ENCODE measurements around the gene PCOLCE2.
"Not testable (repeated sequence)": the region's sequence is repeated elsewhere in the genome, so short reads cannot be mapped to it uniquely, and the experiment has no call there.

PCOLCE2 gene

DNA sequence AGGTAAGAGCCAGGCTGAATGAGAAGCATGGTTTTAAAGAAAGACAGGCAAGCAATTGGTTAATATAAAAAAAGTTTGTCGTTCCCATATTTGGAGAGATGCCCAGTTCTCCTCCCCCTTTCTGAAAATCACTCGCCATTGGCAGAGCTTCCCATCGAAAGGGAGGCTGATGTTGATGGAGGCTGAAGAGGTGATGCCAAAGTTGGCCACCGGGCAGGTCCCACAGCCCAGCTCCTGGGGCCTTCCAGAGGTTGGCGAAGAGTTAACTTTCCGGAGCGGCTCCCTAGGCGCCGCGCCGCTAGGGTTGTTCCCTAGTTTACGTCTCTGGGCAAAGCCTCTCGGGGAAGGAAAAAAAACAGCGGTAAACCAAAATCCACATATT, 793 bp downstream of the PCOLCE2 start:
- Mint-ChIP-seq H3K36me3 (no peaks in the 10 kb centered on the region), H3K27ac (no peak overlapping the region), H3K4me1 (ENCODE audit: low read depth) (peaks cover 8% of the 10 kb centered on the region), H3K9me3 (ENCODE audit: low read depth) (no peaks in the 10 kb centered on the region), H3K27me3 (peaks cover 32% of the 10 kb centered on the region), H3K4me3 (peak overlapping the region; percentile 62)

DNA sequence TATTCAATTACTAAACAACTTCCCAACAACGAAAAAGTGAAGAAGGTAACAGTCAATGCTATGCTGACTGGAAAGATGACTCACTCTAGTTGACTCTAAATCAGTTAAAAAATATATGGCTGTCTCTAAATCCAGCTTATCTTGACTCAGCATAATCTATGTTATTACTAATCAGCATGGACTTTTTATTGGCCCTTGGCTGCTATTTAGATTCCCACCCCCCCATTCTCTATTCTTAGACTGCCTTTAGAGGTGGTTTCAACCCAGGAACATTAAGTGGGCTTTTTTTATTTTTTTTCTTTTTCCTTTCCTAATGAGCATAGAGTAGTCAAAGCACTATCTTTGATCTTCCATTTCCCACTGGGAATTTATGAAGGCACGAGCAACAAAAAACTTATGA, 1.9 kb downstream of the PCOLCE2 start:
- Mint-ChIP-seq H3K9me3 (ENCODE audit: low read depth) (no peaks in the 10 kb centered on the region), H3K36me3 (no peaks in the 10 kb centered on the region), H3K4me1 (ENCODE audit: low read depth) (peaks cover 8% of the 10 kb centered on the region), H3K4me3 (no peak overlapping the region), H3K27ac (no peak overlapping the region), H3K27me3 (peaks cover 29% of the 10 kb centered on the region)

DNA sequence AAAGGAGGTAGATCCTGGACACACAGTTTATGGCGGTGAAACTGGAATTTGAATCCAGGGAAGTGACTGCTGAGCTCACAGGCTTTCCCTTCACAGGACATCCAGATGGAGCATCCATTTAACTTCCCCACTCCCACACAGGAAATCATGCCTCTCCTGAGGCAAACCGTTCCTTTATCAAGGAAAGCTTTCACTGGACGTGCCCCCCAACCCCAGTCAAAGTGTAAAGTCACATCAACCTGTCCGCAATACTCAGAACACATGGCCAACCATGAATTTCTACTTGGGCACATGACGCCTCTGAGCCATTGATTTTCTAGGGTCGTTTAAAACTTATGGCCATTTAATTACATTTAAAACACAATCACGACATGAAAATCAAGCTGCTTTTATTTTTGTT, 2.9 kb downstream of the PCOLCE2 start:
- no peak overlapping the region for H3K27ac Mint-ChIP-seq
- H3K4me3 Mint-ChIP-seq: no peak overlapping the region
- H3K27me3 Mint-ChIP-seq: peaks cover 24% of the 10 kb centered on the region
- peaks cover 8% of the 10 kb centered on the region for H3K4me1 Mint-ChIP-seq (ENCODE audit: low read depth)
- H3K9me3 Mint-ChIP-seq (ENCODE audit: low read depth): no peaks in the 10 kb centered on the region
- no peaks in the 10 kb centered on the region for H3K36me3 Mint-ChIP-seq

DNA sequence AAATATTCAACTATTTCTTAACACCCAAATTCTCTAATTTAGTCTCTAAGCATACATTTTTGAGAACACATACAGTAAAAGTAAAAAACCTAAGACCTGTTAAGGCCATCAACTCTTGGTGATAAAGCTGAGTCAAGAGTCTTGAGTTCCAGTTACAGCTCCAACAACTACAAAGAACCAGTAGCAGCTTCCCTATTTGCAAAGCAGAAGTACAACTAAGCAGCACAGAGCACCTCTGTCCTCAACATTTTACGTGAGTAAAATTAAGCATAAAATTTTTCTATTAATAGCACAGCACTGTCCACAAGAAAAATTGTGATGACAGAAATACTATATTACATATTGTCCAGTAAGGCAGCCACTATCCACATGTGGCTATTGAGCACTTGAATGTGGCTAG, 4.4 kb downstream of the PCOLCE2 start:
- no peak overlapping the region for H3K4me3 Mint-ChIP-seq

DNA sequence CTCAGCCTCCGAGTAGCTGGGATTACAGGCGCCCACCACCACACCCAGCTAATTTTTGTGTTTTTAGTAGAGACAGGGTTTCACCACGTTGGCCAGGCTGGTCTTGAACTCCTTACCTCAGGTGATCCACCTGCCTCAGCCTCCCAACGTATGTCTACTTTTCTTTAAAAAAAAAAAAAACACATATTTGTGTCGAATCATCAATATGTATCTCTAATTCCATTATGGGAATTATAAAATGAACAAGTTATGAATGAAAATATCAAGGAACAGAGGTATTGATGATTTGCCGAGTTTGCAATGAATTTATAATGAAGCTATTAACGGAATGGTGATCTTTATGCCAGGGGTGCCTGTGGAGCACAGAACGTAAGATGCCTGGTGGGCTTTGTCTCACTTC, 5.3 kb downstream of the PCOLCE2 start:
- H3K36me3 Mint-ChIP-seq, H3K4me3 Mint-ChIP-seq: not testable (repeated sequence)
- H3K27me3 Mint-ChIP-seq: peaks cover 20% of the 10 kb centered on the region

More for the DNA sequence above, 4.4 kb downstream of the PCOLCE2 start:
- Mint-ChIP-seq H3K9me3 (ENCODE audit: low read depth) (no peaks in the 10 kb centered on the region), H3K4me1 (ENCODE audit: low read depth) (peaks cover 8% of the 10 kb centered on the region), H3K27ac (no peak overlapping the region), H3K36me3 (no peaks in the 10 kb centered on the region), H3K27me3 (peaks cover 23% of the 10 kb centered on the region)

DNA sequence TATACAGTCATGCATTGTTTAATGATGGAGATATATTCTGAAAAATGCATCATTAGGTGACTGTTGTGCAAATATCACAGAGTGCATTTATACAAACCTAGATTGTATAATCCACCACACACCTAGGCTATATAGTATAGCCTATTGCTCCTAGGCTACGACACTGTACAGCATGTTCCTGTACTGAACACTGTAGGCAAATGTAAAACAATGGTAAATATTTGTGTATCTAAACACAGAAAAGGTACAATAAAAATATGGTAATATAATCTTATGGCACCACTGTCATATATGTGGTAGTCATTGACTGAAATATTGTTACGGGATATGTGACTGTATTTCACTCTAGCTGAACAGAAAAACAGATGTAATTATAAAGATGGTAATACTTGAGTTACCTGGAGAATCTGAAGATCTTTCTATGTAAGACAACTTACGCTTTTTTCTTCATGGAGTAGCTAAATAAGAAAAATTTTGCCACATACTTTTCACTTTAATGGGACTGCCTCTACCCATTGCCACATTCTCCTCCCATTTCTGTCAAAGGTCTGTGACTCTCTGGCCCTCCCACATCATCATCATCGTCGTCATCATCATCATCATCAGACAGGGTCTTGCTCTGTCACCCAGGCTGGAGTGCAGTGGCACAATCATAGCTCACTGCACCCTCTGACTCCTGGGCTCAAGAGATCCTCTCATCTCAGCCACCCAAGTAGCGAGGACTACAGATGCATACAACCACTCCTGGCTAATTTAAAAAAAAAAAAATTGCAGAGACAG, 7.2 kb downstream of the PCOLCE2 start:
- H3K27ac Mint-ChIP-seq: no peak overlapping the region

More for the DNA sequence above, 5.3 kb downstream of the PCOLCE2 start:
- H3K27ac Mint-ChIP-seq; H3K4me1 Mint-ChIP-seq (ENCODE audit: low read depth); H3K9me3 Mint-ChIP-seq (ENCODE audit: low read depth): not testable (repeated sequence)

DNA sequence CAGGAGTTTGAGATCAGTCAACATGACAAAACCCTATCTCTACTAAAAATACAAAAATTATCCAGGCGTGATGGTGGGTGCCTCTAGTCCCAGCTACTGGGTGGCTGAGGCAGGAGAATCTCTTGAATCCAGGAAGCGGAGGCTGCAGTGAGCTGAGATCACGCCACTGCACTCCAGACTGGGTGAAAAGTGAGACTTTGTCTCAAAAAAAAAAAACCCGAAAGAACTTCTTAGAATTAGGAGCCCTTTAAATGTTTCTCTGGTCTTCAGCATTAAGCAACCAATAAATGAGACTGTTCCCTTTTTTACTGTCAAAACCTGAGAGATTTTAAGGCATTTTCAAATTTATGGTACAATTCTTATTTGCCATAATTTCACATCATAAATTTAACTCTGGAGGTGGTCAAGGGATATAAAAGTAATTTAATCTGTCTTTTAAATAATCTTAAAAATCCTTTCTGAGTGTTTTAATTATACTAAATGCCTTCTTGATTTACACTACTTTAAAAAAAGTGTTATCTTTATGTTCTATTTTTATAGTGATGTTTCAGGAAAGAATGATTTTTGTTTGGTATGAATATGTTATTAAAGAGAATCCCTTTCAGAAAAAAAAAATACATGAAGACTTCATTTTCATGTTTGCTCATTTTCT, 10.1 kb downstream of the PCOLCE2 start:
- Mint-ChIP-seq H3K27me3 (no peaks in the 10 kb centered on the region), H3K36me3 (no peaks in the 10 kb centered on the region), H3K4me1 (ENCODE audit: low read depth) (peaks cover 3% of the 10 kb centered on the region), H3K4me3 (no peak overlapping the region), H3K27ac (no peak overlapping the region), H3K9me3 (ENCODE audit: low read depth) (no peaks in the 10 kb centered on the region)

More for the DNA sequence above, 7.2 kb downstream of the PCOLCE2 start:
- no peaks in the 10 kb centered on the region for H3K36me3 Mint-ChIP-seq
- H3K9me3 Mint-ChIP-seq (ENCODE audit: low read depth): no peaks in the 10 kb centered on the region
- no peaks in the 10 kb centered on the region for H3K4me1 Mint-ChIP-seq (ENCODE audit: low read depth)
- H3K27me3 Mint-ChIP-seq: peaks cover 15% of the 10 kb centered on the region
- no peak overlapping the region for H3K4me3 Mint-ChIP-seq

DNA sequence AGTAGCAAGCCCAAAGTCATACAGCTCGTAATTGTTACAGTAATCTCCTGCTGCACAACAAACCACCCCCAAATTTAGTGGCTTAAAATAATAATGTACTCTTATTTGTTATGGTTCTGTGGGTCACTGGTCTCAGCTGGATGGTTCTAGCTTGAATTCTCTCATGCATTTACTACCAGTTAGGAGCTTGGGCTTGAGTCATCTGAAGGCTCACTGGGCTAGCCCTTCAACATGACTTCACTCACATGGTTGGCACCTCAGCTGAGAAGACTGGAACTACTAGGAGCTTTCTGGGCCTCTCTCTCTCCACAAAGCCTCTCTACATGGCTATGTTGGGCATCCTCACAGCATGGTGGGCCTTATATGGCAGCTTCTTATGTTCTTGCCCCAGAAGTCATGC, 12.5 kb downstream of the PCOLCE2 start:
- Mint-ChIP-seq H3K36me3 (no peaks in the 10 kb centered on the region), H3K4me1 (ENCODE audit: low read depth) (peaks cover 3% of the 10 kb centered on the region)

DNA sequence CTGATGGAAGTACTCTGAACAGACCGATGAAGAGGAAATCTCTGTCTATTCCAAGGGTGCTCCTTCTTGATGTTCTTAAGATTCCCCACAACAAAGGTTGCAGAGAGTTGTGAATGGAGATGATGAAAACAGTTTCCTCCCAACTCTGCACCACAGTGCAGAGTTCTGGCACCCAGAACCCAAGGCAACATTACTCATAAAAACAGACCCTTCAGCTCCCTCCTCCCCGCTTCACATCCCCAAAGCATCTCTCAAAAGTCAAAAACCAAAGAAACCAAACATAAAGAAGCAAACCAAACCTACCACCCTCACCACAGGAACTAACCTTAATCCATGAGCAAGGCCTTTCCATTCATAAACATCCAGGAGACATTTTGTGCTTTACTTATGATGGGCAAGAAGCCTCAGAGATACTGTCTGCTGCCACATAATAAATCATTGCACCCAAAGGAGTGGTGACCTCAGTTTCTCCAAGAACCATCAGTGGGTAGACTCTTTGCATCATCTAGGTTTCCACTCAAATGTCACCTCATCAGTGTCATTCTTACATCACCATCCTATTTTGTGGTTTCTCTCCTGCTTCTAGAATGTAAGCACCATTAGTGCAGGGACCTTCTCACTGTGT, 13.2 kb downstream of the PCOLCE2 start:
- H3K4me1 Mint-ChIP-seq (ENCODE audit: low read depth): peaks cover 3% of the 10 kb centered on the region
- peaks cover 7% of the 10 kb centered on the region for H3K27me3 Mint-ChIP-seq
- H3K4me3 Mint-ChIP-seq: no peak overlapping the region
- no peaks in the 10 kb centered on the region for H3K9me3 Mint-ChIP-seq (ENCODE audit: low read depth)
- H3K36me3 Mint-ChIP-seq: no peaks in the 10 kb centered on the region
- H3K27ac Mint-ChIP-seq: no peak overlapping the region

More for the DNA sequence above, 12.5 kb downstream of the PCOLCE2 start:
- peaks cover 2% of the 10 kb centered on the region for H3K27me3 Mint-ChIP-seq
- no peaks in the 10 kb centered on the region for H3K9me3 Mint-ChIP-seq (ENCODE audit: low read depth)
- no peak overlapping the region for H3K4me3 Mint-ChIP-seq
- H3K27ac Mint-ChIP-seq: no peak overlapping the region

DNA sequence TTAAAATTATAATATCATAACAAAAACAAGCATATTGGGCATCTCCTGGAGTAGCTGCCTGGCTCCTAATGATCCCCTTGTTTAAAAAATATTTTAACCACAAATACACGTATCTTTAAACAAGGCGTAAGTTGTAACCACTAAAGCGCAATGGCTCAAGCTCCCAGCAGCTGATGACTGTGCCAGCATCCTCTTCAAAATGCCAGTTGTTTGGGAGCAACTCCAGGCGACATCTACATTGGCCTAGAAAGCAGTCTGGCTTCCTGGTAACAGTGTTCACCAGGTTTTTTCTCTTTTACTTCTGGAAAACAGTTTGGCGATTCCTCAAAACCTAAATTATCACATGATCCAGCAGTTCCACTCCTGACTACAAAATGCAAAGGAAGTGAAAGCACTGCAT, 13.8 kb downstream of the PCOLCE2 start:
- H3K36me3 Mint-ChIP-seq: no peaks in the 10 kb centered on the region
- H3K27ac Mint-ChIP-seq: no peak overlapping the region
- H3K4me3 Mint-ChIP-seq: no peak overlapping the region
- peaks cover 3% of the 10 kb centered on the region for H3K4me1 Mint-ChIP-seq (ENCODE audit: low read depth)
- no peaks in the 10 kb centered on the region for H3K9me3 Mint-ChIP-seq (ENCODE audit: low read depth)
- H3K27me3 Mint-ChIP-seq: peaks cover 7% of the 10 kb centered on the region

DNA sequence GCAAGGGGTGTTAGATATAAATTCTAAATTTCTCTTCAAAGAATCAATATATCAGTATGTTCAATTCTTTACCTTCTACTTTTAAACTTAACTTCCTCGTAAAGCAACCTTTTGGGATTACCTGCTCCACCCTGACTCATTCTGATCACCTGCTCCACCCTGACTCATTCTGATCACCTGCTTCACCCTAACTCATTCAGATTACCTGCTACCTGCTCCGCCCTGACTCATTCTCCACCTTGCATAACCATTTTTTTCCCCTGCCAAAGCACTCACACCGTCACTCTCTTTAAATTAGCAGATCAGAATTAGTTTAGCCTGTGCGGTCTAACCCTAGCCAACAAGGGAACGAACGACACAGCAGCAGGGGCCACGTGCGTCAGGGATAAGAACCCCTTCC, 20.5 kb downstream of the PCOLCE2 start:
- H3K9me3 Mint-ChIP-seq (ENCODE audit: low read depth); H3K27me3 Mint-ChIP-seq; H3K27ac Mint-ChIP-seq; H3K4me1 Mint-ChIP-seq (ENCODE audit: low read depth); H3K4me3 Mint-ChIP-seq; H3K36me3 Mint-ChIP-seq: not testable (repeated sequence)

DNA sequence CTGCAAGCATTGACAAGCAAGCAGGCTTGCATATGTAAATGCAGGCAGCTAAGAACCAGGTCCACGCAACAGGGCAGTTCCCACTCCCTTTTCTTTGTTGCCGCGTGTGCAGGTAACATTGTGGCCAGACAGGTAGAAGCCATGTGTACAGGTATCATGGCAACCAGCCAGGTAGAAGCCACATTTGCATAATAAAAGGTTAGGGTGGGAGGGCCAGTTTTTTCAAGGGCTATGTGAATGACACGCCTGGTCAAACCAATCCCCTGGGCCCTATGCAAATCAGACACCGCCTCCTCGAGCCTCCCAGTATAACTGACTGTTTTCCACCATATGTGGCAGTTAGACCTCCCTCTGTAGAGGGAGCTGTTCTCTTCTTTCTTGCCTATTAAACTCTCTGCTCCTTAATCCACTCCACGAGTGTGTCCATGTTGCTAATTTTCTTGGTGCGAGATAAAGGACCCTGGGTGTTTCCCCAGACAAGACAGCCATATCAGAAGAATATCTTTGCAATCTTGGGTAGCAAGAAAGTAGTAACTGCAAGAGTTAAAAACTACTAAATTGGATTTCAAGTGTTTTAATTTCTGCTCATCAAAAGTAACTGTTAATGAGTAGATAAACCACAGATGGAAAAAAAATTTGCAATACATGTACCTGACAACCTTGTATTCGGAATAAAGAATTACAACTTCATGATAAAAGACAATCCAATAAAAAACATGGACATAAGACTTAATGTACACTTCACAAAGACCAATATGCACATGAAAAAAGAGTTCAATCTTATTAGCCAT, 21.8 kb downstream of the PCOLCE2 start:
- H3K4me3 Mint-ChIP-seq: no peak overlapping the region
- no peaks in the 10 kb centered on the region for H3K4me1 Mint-ChIP-seq (ENCODE audit: low read depth)

DNA sequence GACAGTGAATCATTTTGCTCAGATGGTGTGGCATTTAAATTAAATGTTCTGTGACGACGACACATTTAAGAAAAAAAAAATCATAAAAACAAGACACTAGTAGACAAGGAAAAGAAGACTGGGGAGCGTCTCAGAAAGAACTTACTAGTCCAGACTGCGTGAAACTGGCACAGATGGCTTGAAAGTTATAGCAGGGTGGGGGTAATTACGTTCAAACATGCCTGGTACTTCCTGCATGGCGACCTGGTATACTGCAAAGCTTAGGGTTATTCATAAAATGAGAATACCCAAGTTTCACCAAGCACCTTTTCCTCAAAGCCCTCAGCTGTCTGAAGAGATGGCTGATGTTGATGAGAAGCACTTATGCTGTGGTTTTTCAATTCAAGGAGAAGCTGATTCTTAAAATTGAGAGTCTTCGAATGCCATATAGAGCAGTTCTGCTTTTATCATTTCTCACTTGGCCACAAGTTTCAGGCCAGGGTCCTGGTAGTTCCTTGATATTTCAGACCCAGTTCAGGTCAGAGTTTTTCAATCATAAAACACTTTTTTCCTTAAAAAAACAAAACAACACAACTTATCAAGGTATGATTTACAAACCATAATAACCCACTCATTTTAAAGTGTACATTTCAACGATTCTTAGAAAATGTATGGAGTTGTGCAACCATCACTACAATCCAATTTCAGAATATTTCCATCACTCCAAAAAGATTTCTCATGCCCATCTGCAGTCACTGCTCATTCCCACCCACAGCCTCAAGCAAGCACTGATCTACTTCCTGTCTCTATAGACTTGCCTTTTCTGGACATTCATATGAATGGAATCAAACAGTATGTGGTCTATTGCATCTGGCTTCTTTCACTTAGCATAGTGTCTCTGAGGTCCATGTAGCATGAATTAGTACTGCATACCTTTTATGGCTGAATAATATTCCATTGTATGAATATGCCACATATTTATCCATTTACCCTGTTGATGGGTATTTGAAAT, 24.7 kb downstream of the PCOLCE2 start:
- Mint-ChIP-seq H3K4me1 (ENCODE audit: low read depth) (no peaks in the 10 kb centered on the region), H3K27me3 (peaks cover 10% of the 10 kb centered on the region), H3K27ac (no peak overlapping the region), H3K4me3 (no peak overlapping the region), H3K36me3 (no peaks in the 10 kb centered on the region), H3K9me3 (ENCODE audit: low read depth) (no peaks in the 10 kb centered on the region)

More for the DNA sequence above, 21.8 kb downstream of the PCOLCE2 start:
- Mint-ChIP-seq H3K36me3 (no peaks in the 10 kb centered on the region), H3K27me3 (peaks cover 8% of the 10 kb centered on the region), H3K9me3 (ENCODE audit: low read depth) (no peaks in the 10 kb centered on the region), H3K27ac (no peak overlapping the region)
